Measurements from ENCODE around the gene FST.
A peak's percentile ranks its signal among the peaks of the same experiment; 100 is the strongest.

FST gene

GRCh38 chr5:53512539-53512938 is 32.1 kb downstream of the FST start:
- TF ChIP-seq, protein P1, sequence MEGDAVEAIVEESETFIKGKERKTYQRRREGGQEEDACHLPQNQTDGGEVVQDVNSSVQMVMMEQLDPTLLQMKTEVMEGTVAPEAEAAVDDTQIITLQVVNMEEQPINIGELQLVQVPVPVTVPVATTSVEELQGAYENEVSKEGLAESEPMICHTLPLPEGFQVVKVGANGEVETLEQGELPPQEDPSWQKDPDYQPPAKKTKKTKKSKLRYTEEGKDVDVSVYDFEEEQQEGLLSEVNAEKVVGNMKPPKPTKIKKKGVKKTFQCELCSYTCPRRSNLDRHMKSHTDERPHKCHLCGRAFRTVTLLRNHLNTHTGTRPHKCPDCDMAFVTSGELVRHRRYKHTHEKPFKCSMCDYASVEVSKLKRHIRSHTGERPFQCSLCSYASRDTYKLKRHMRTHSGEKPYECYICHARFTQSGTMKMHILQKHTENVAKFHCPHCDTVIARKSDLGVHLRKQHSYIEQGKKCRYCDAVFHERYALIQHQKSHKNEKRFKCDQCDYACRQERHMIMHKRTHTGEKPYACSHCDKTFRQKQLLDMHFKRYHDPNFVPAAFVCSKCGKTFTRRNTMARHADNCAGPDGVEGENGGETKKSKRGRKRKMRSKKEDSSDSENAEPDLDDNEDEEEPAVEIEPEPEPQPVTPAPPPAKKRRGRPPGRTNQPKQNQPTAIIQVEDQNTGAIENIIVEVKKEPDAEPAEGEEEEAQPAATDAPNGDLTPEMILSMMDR (conservative IDR thresholded peaks at IDR 0.05; ENCODE audit: low read length): no peak
- no peak for TF ChIP-seq EZH2phosphoT487 (IDR thresholded peaks at IDR 0.05; ENCODE audit: borderline replicate concordance)
- no peak overlapping the region for H3K4me3 ChIP-seq (ENCODE audit: low read length, poor library complexity, severe bottlenecking)

GRCh38 chr5:53515988-53516387 is 35.6 kb downstream of the FST start:
- Histone ChIP-seq H3K9me3 (ENCODE audit: insufficient read depth, low read depth, low read length) (no peaks in the 10 kb centered on the region), H3K27me3 (ENCODE audit: insufficient read depth, low read length, poor library complexity, severe bottlenecking) (peaks cover 81% of the 10 kb centered on the region), H3K4me1 (ENCODE audit: insufficient read depth, low read length, poor library complexity, severe bottlenecking) (no peaks in the 10 kb centered on the region), H3K4me2 (ENCODE audit: low read depth, low read length, poor library complexity, severe bottlenecking) (no peak overlapping the region), H2AFZ (ENCODE audit: low read length) (no peak overlapping the region), H3K79me2 (ENCODE audit: insufficient read depth, low read length) (no peaks in the 10 kb centered on the region), H3K9me2 (replicated peaks; ENCODE audit: low read depth, low read length) (no peaks in the 10 kb centered on the region), H3K4me3 (ENCODE audit: low read length, poor library complexity, severe bottlenecking) (no peak overlapping the region), H3K9ac (ENCODE audit: low read depth, low read length, poor library complexity, severe bottlenecking) (no peak overlapping the region), H3K36me3 (ENCODE audit: insufficient read depth, low read length) (no peaks in the 10 kb centered on the region), H3F3A (ENCODE audit: low read depth) (no peaks in the 10 kb centered on the region), H4K20me1 (ENCODE audit: insufficient read depth, low read length, poor library complexity, severe bottlenecking) (no peaks in the 10 kb centered on the region)
- TF ChIP-seq, protein P1 (conservative IDR thresholded peaks at IDR 0.05; ENCODE audit: low read length): no peak
- TF ChIP-seq EZH2phosphoT487 (IDR thresholded peaks at IDR 0.05; ENCODE audit: borderline replicate concordance): peak; percentile 70

More at GRCh38 chr5:53512539-53512938, 32.1 kb downstream of the FST start:
- no peaks in the 10 kb centered on the region for H3F3A ChIP-seq (ENCODE audit: low read depth)
- H3K36me3 ChIP-seq (ENCODE audit: insufficient read depth, low read length): no peaks in the 10 kb centered on the region
- no peaks in the 10 kb centered on the region for H3K79me2 ChIP-seq (ENCODE audit: insufficient read depth, low read length)
- H2AFZ ChIP-seq (ENCODE audit: low read length): no peak overlapping the region
- H3K27me3 ChIP-seq (ENCODE audit: insufficient read depth, low read length, poor library complexity, severe bottlenecking): peaks cover 58% of the 10 kb centered on the region
- no peaks in the 10 kb centered on the region for H3K4me1 ChIP-seq (ENCODE audit: insufficient read depth, low read length, poor library complexity, severe bottlenecking)
- H4K20me1 ChIP-seq (ENCODE audit: insufficient read depth, low read length, poor library complexity, severe bottlenecking): no peaks in the 10 kb centered on the region
- H3K9me3 ChIP-seq (ENCODE audit: insufficient read depth, low read depth, low read length): no peaks in the 10 kb centered on the region
- H3K9me2 ChIP-seq (replicated peaks; ENCODE audit: low read depth, low read length): no peaks in the 10 kb centered on the region
- no peak overlapping the region for H3K4me2 ChIP-seq (ENCODE audit: low read depth, low read length, poor library complexity, severe bottlenecking)
- no peak overlapping the region for H3K9ac ChIP-seq (ENCODE audit: low read depth, low read length, poor library complexity, severe bottlenecking)

DNA sequence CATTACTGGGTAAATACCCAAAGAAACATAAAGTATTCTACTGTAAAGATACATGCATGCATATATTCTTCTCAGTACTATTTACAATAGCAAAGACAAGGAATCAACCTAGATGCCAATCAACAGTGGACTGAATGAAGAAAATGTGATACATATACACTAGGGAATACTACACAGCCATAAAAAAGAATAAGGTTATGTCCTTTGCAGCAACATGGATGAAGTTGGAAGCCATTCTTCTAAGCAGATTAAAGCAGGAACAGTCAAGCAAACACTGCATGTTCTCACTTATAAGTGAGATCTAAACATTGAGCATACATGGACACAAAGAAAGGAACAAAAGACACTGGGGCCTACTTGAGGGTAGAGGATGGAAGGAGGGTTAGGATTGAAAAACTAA is 40.4 kb downstream of the FST start:
- no peaks in the 10 kb centered on the region for H4K20me1 ChIP-seq (ENCODE audit: insufficient read depth, low read length, poor library complexity, severe bottlenecking)
- H3K4me3 ChIP-seq (ENCODE audit: low read length, poor library complexity, severe bottlenecking): no peak overlapping the region
- no peaks in the 10 kb centered on the region for H3K36me3 ChIP-seq (ENCODE audit: insufficient read depth, low read length)
- peaks cover 68% of the 10 kb centered on the region for H3K27me3 ChIP-seq (ENCODE audit: insufficient read depth, low read length, poor library complexity, severe bottlenecking)
- H2AFZ ChIP-seq (ENCODE audit: low read length): no peak overlapping the region
- H3K9ac ChIP-seq (ENCODE audit: low read depth, low read length, poor library complexity, severe bottlenecking): no peak overlapping the region
- H3K4me2 ChIP-seq (ENCODE audit: low read depth, low read length, poor library complexity, severe bottlenecking): no peak overlapping the region
- no peaks in the 10 kb centered on the region for H3F3A ChIP-seq (ENCODE audit: low read depth)
- H3K4me1 ChIP-seq (ENCODE audit: insufficient read depth, low read length, poor library complexity, severe bottlenecking): no peaks in the 10 kb centered on the region
- no peak for TF ChIP-seq EZH2phosphoT487 (IDR thresholded peaks at IDR 0.05; ENCODE audit: borderline replicate concordance)
- TF ChIP-seq, protein P1 (conservative IDR thresholded peaks at IDR 0.05; ENCODE audit: low read length): no peak
- H3K79me2 ChIP-seq (ENCODE audit: insufficient read depth, low read length): no peaks in the 10 kb centered on the region
- H3K9me3 ChIP-seq (ENCODE audit: insufficient read depth, low read depth, low read length): no peaks in the 10 kb centered on the region
- no peaks in the 10 kb centered on the region for H3K9me2 ChIP-seq (replicated peaks; ENCODE audit: low read depth, low read length)
